GM18511 (cell line): Measurements from ENCODE around the gene PARP14.
A peak's percentile ranks its signal among the peaks of the same experiment; 100 is the strongest.
"Not testable (repeated sequence)": the region's sequence is repeated elsewhere in the genome, so short reads cannot be mapped to it uniquely, and the experiment has no call there.

Source experiments
- ATAC-seq: cut with Tn5 transposase; IDR thresholded peaks from one replicate; pipeline ENCODE4 v1.9.1; 2021; ENCODE audit warnings: mild to moderate bottlenecking, moderate library complexity; ENCODE audit not compliant: unreplicated experiment

The PARP14 gene

GRCh38 chr3:122678506-122678905, 2.1 kb upstream of the PARP14 start:
- ATAC-seq: no peak

GRCh38 chr3:122679085-122679881, 1.4 kb upstream of the PARP14 start:
- ATAC-seq: no peak

- peak; percentile 14 for ATAC-seq
Observed at GRCh38 chr3:122679882-122680474, 661 bp upstream of the PARP14 start.

GRCh38 chr3:122681284-122681973, 790 bp downstream of the PARP14 start:
- ATAC-seq: no peak

- no peak for ATAC-seq
Observed at GRCh38 chr3:122681974-122682409, 1.4 kb downstream of the PARP14 start.

- not testable (repeated sequence) for ATAC-seq
Observed at GRCh38 chr3:122682778-122683411, 2.3 kb downstream of the PARP14 start.

- no peak for ATAC-seq
Observed at GRCh38 chr3:122687298-122687697, 6.7 kb downstream of the PARP14 start.

- no peak for ATAC-seq
Observed at GRCh38 chr3:122688996-122689395, 8.4 kb downstream of the PARP14 start.

- ATAC-seq: no peak
Observed at GRCh38 chr3:122689587-122689986, 8.9 kb downstream of the PARP14 start.

- no peak for ATAC-seq
Observed at GRCh38 chr3:122690096-122690495, 9.5 kb downstream of the PARP14 start.

- ATAC-seq: peak; percentile 88
Observed at GRCh38 chr3:122691195-122691594, 10.6 kb downstream of the PARP14 start.

- no peak for ATAC-seq
Observed at GRCh38 chr3:122692674-122693073, 12.0 kb downstream of the PARP14 start.

GRCh38 chr3:122694966-122695365, 14.3 kb downstream of the PARP14 start:
- ATAC-seq: no peak

GRCh38 chr3:122695927-122696561, 15.4 kb downstream of the PARP14 start:
- ATAC-seq: no peak

- ATAC-seq: peak; percentile 80
Observed at GRCh38 chr3:122697952-122698620, 17.4 kb downstream of the PARP14 start.

GRCh38 chr3:122700193-122700592, 19.6 kb downstream of the PARP14 start:
- ATAC-seq: no peak

- no peak for ATAC-seq
Observed at GRCh38 chr3:122705379-122705778, 24.7 kb downstream of the PARP14 start.

- not testable (repeated sequence) for ATAC-seq
Observed at GRCh38 chr3:122710616-122711251, 30.1 kb downstream of the PARP14 start.

GRCh38 chr3:122714273-122714672, 33.6 kb downstream of the PARP14 start:
- ATAC-seq: no peak

- no peak for ATAC-seq
Observed at GRCh38 chr3:122716667-122717066, 36.0 kb downstream of the PARP14 start.
